ENCODE results near the gene LRRC2. TPM values are rescaled to one million over a fixed set of nuclear protein-coding genes. Genes with fewer than 3 reads are reported as not detected.

LRRC2 gene
- total RNA-seq, 1 donor from 2014 or later: not detected

DNA sequence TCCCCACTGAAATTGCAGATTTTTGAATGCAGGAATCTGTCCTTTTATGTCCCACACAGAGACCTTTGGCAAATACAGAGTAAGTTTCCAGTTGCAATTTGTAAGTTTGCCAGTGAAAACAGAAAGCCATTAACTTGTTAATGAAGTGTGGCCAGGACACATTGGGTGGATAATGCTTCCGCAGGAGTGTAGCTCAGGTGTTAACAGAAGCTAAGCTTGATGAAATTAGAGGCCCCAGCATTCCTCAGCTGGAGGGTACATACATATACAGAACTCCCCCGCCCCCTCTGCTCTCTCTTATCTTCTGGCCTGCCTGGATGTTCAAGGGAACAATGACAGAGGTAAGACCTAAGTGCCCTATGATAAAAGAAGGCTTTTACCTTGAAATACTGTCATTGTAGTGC lies 8.1 kb upstream of the LRRC2 start:
- peaks cover 72% of the 10 kb centered on the region for H3K27me3 ChIP-seq
- no peak overlapping the region for H3K4me3 Mint-ChIP-seq
- peaks cover 37% of the 10 kb centered on the region for H4K20me1 ChIP-seq (ENCODE audit: low read depth)
- peaks cover 28% of the 10 kb centered on the region for H3K4me1 ChIP-seq
- TF ChIP-seq EZH2phosphoT487 (IDR thresholded peaks at IDR 0.05): no peak
- TF ChIP-seq, protein P1, sequence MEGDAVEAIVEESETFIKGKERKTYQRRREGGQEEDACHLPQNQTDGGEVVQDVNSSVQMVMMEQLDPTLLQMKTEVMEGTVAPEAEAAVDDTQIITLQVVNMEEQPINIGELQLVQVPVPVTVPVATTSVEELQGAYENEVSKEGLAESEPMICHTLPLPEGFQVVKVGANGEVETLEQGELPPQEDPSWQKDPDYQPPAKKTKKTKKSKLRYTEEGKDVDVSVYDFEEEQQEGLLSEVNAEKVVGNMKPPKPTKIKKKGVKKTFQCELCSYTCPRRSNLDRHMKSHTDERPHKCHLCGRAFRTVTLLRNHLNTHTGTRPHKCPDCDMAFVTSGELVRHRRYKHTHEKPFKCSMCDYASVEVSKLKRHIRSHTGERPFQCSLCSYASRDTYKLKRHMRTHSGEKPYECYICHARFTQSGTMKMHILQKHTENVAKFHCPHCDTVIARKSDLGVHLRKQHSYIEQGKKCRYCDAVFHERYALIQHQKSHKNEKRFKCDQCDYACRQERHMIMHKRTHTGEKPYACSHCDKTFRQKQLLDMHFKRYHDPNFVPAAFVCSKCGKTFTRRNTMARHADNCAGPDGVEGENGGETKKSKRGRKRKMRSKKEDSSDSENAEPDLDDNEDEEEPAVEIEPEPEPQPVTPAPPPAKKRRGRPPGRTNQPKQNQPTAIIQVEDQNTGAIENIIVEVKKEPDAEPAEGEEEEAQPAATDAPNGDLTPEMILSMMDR (IDR thresholded peaks at IDR 0.05): no peak
- TF ChIP-seq EZH2 (IDR thresholded peaks at IDR 0.05): no peak
- no peaks in the 10 kb centered on the region for H3K36me3 ChIP-seq
- H3K4me2 ChIP-seq: peak overlapping the region; percentile 30
- H3F3A ChIP-seq (ENCODE audit: low read depth): peaks cover 28% of the 10 kb centered on the region
- no peaks in the 10 kb centered on the region for H3K9me3 Mint-ChIP-seq
- DNase-seq (ENCODE audit: low spot score): peak; percentile 40
- H3K27ac Mint-ChIP-seq: no peak overlapping the region
- no peaks in the 10 kb centered on the region for H3K79me2 ChIP-seq (ENCODE audit: low read depth)
- H2AFZ ChIP-seq (replicated peaks): no peak overlapping the region
- peaks cover 19% of the 10 kb centered on the region for H3K27me3 Mint-ChIP-seq (ENCODE audit: insufficient read depth, low read depth)
- H3K9me3 ChIP-seq (ENCODE audit: low read depth): no peaks in the 10 kb centered on the region
- no peak overlapping the region for H3K9ac ChIP-seq
- no peak overlapping the region for H3K27ac ChIP-seq
- H3K4me1 Mint-ChIP-seq: peaks cover 45% of the 10 kb centered on the region
- no peak overlapping the region for H3K4me3 ChIP-seq
- H3K36me3 Mint-ChIP-seq: no peaks in the 10 kb centered on the region

DNA sequence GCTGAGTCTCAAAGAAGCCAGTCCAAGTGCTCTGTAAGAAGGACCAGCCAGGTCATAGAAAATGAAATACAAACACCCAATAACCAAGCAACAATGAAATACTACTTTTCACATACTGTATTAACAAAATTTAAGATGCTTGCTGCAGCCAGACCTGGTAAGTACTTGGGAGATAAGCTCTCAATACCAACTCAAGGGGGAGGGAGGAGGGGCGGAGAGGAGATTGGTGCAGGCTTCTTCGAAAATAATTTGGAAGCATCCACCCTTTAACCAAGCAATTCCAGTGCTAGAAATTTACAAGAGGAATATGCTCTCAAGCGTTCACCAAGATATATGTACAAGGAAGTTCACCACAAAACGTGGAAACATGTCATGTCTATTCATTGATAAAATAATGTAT lies 7.6 kb upstream of the LRRC2 start:
- peaks cover 72% of the 10 kb centered on the region for H3K27me3 ChIP-seq
- peaks cover 28% of the 10 kb centered on the region for H3F3A ChIP-seq (ENCODE audit: low read depth)
- H3K4me1 ChIP-seq: peaks cover 28% of the 10 kb centered on the region
- no peaks in the 10 kb centered on the region for H3K79me2 ChIP-seq (ENCODE audit: low read depth)
- H3K9ac ChIP-seq: no peak overlapping the region
- H3K9me3 ChIP-seq (ENCODE audit: low read depth): no peaks in the 10 kb centered on the region
- no peak for DNase-seq (ENCODE audit: low spot score)
- no peak overlapping the region for H3K27ac Mint-ChIP-seq
- peaks cover 37% of the 10 kb centered on the region for H4K20me1 ChIP-seq (ENCODE audit: low read depth)
- H3K4me1 Mint-ChIP-seq: peaks cover 40% of the 10 kb centered on the region
- H3K27ac ChIP-seq: no peak overlapping the region
- H3K9me3 Mint-ChIP-seq: no peaks in the 10 kb centered on the region
- H3K4me3 Mint-ChIP-seq: no peak overlapping the region
- no peak overlapping the region for H2AFZ ChIP-seq (replicated peaks)
- no peak overlapping the region for H3K4me3 ChIP-seq
- TF ChIP-seq EZH2phosphoT487 (IDR thresholded peaks at IDR 0.05) (no peak), EZH2 (IDR thresholded peaks at IDR 0.05) (no peak)
- TF ChIP-seq, protein P1 (IDR thresholded peaks at IDR 0.05): no peak
- H3K36me3 Mint-ChIP-seq: no peaks in the 10 kb centered on the region
- peak overlapping the region; percentile 30 for H3K4me2 ChIP-seq
- peaks cover 21% of the 10 kb centered on the region for H3K27me3 Mint-ChIP-seq (ENCODE audit: insufficient read depth, low read depth)
- no peaks in the 10 kb centered on the region for H3K36me3 ChIP-seq

DNA sequence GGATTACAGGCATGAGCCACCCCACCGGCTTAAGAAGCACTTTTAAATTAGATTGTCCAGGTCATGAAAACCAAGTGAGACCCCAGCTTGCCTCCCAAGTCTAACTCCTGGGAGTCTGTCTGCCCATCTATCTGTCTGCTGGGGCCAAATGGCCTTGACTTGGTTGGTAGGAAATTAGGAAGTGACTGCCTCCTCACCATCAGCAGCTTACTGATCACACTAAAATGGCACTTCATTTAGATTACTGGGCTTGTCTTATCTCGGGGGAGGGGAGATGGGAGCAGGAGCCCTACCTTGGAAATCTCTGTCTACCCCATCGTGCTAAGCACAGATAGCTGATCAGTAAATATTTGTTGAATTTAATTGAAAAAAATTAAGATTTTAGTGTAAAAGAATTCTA lies 5.6 kb upstream of the LRRC2 start:
- no peak overlapping the region for H3K4me3 Mint-ChIP-seq
- H3K9me3 Mint-ChIP-seq: no peaks in the 10 kb centered on the region
- no peak overlapping the region for H3K27ac Mint-ChIP-seq
- Histone ChIP-seq H3K79me2 (ENCODE audit: low read depth) (no peaks in the 10 kb centered on the region), H4K20me1 (ENCODE audit: low read depth) (peaks cover 23% of the 10 kb centered on the region), H3K4me2 (no peak overlapping the region), H3K27me3 (peaks cover 72% of the 10 kb centered on the region), H3K4me1 (peaks cover 26% of the 10 kb centered on the region), H3K9ac (no peak overlapping the region), H3K36me3 (no peaks in the 10 kb centered on the region), H2AFZ (replicated peaks) (no peak overlapping the region), H3K27ac (no peak overlapping the region), H3K9me3 (ENCODE audit: low read depth) (no peaks in the 10 kb centered on the region), H3K4me3 (no peak overlapping the region), H3F3A (ENCODE audit: low read depth) (peaks cover 26% of the 10 kb centered on the region)
- peaks cover 29% of the 10 kb centered on the region for H3K4me1 Mint-ChIP-seq
- H3K36me3 Mint-ChIP-seq: no peaks in the 10 kb centered on the region
- peaks cover 15% of the 10 kb centered on the region for H3K27me3 Mint-ChIP-seq (ENCODE audit: insufficient read depth, low read depth)
- no peak for DNase-seq (ENCODE audit: low spot score)
- TF ChIP-seq EZH2phosphoT487 (IDR thresholded peaks at IDR 0.05): no peak
- TF ChIP-seq, protein P1 (IDR thresholded peaks at IDR 0.05): no peak
- no peak for TF ChIP-seq EZH2 (IDR thresholded peaks at IDR 0.05)
